ENCODE measurements around the gene ARHGAP29. TPM values are rescaled to one million over a fixed set of nuclear protein-coding genes. Genes with fewer than 3 reads are reported as not detected.
A peak's percentile ranks its signal among the peaks of the same experiment; 100 is the strongest.

ARHGAP29 gene
- total and polyA plus RNA-seq, 2 of the 4 experiments (the other 2 are of a cell fraction) = 19.1 to 30.3 TPM

DNA sequence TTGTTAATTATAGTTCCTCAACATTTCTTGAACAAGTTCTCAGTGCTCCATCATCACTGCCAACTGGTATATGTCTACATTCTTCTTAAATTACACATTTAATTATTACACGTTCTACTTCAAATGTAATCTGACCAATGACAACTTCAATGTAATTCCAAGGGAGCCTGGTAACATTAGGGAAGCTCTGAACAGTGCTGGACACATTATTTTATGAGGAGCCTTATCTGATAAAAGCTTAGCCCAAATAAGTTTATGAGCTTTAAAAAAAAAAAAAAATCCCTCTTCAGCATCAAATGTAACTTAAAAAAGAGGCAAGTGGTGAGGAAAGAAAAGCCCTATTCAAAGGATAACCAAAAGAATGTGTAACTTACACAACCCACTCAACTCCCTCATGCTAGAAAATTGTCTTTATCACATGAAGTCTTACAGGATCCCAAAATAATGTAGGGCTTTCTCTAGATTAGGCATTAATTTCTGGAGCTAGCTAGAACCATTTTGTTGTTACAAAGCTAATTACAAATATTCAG, 81.2 kb downstream of the ARHGAP29 start:
- Histone ChIP-seq H3K9ac (ENCODE audit: low read depth, low read length) (no peak overlapping the region), H3K4ac (ENCODE audit: low read depth, low read length) (no peak overlapping the region), H3K4me1 (ENCODE audit: control insufficient read depth, insufficient read depth, low read length) (no peaks in the 10 kb centered on the region; the same call in 1 of the 2 replicates), H4K8ac (ENCODE audit: low read depth in 2 of 2, low read length in 2 of 2) (no peak overlapping the region), H2AFZ (replicated peaks; ENCODE audit: low read length, poor library complexity) (no peak overlapping the region), H2AK9ac (replicated peaks; ENCODE audit: low read depth, low read length, poor library complexity) (no peak overlapping the region), H3K27me3 (ENCODE audit: control insufficient read depth, insufficient read depth, low read length) (no peaks in the 10 kb centered on the region), H4K20me1 (ENCODE audit: insufficient read depth, low read length) (no peaks in the 10 kb centered on the region), H4K5ac (ENCODE audit: low read depth, low read length) (no peak overlapping the region), H2BK5ac (ENCODE audit: low read depth, low read length, poor library complexity, severe bottlenecking) (no peak overlapping the region), H3K4me3 (ENCODE audit: insufficient read depth, low read depth, low read length) (no peak overlapping the region), H4K91ac (ENCODE audit: insufficient read depth, low read depth, low read length) (no peak overlapping the region), H3K36me3 (ENCODE audit: control insufficient read depth, insufficient read depth, low read length) (no peaks in the 10 kb centered on the region), H2BK20ac (ENCODE audit: low read depth, low read length) (no peak overlapping the region), H2BK120ac (ENCODE audit: low read depth, low read length) (no peak overlapping the region), H3K27ac (ENCODE audit: insufficient read depth, low read length) (no peak overlapping the region), H3K4me2 (ENCODE audit: low read depth, low read length) (no peak overlapping the region), H2AK5ac (ENCODE audit: low read depth, low read length) (no peak overlapping the region), H3K79me1 (ENCODE audit: low read depth in 1 of 2, low read length in 2 of 2) (no peaks in the 10 kb centered on the region), H3K9me3 (ENCODE audit: control insufficient read depth, insufficient read depth, low read length) (no peaks in the 10 kb centered on the region), H3K14ac (replicated peaks; ENCODE audit: low read depth, low read length) (no peak overlapping the region), H3K18ac (ENCODE audit: low read depth, low read length) (no peak overlapping the region), H3K56ac (ENCODE audit: extremely low read depth, insufficient read depth, low read length) (no peak overlapping the region), H3K9me1 (ENCODE audit: insufficient read depth, low read length) (peaks cover 5% of the 10 kb centered on the region; the same call in 1 of the 2 replicates), H3K23ac (ENCODE audit: low read depth, low read length) (no peak overlapping the region), H2BK15ac (ENCODE audit: low read depth, low read length) (no peak overlapping the region)
- ChIA-PET CTCF (interaction anchor here (1.4 kb wide), 1 partner anchor 180 kb away, joined by 4 read pairs; no protein-coding TSS in a partner anchor), POLR2A (ENCODE audit: unreplicated experiment) (interaction anchor here (0.7 kb wide), 1 partner anchor 1040 kb away, joined by 3 read pairs; no protein-coding TSS in a partner anchor)
- intact Hi-C loops (cut with micrococcal nuclease) = no loop called here
- in situ Hi-C loops (cut with MboI; ENCODE audit: low sequenced_read_pairs) = no loop called here
- no CpG with 5 or more reads among the region's 1 CpG for WGBS, 2 experiments (ENCODE audit: extremely low coverage in 2 of 2, insufficient read length in 1 of 2)
- TF ChIP-seq MAZ (IDR thresholded peaks at IDR 0.05; ENCODE audit: borderline replicate concordance, low read depth, low read length) = no peak
- BruUV-seq (replicated peaks) = no TSS peak
- ATAC-seq (ENCODE audit: low read depth) = no peak
- DNase-seq = peak; percentile 31
- dilution Hi-C loops (cut with HindIII; ENCODE audit: low sequenced_read_pairs, unreplicated experiment) = no loop called here

Data from IMR-90 (cell line).